Aorta (tissue), 5 donors: ENCODE measurements around the gene CES2. TPM values are rescaled to one million over a fixed set of nuclear protein-coding genes. Genes with fewer than 3 reads are reported as not detected.
A peak's percentile ranks its signal among the peaks of the same experiment; 100 is the strongest.

Experiments used
- ATAC-seq: fragments of 200-7000 bp; cut with Tn5 transposase; one replicate; pipeline ENCODE4 v1.9.1; 2022; ENCODE audit warnings: moderate library complexity; ENCODE audit not compliant: low FRiP score
- DNase-seq, 2 donors: peaks; one replicate each; pipeline ENCODE4 v3.0.0-alpha.2; 2020
- H3K27ac ChIP-seq, 2 donors: one replicate each; pipeline ENCODE4 v1.5.1; 2013; ENCODE audit warnings: low read length in 2 of 2, mild to moderate bottlenecking in 2 of 2, moderate library complexity in 2 of 2, control low read depth in 1 of 2, inconsistent platforms in 1 of 2, low read depth in 1 of 2
- H3K27me3 ChIP-seq, 2 donors: one replicate each; pipeline ENCODE4 v1.6.1; 2013; ENCODE audit warnings: control low read depth in 1 of 2, low read length in 1 of 2, mild to moderate bottlenecking in 1 of 2, moderate library complexity in 1 of 2; ENCODE audit not compliant: insufficient read depth in 2 of 2, control insufficient read depth in 1 of 2
- H3K36me3 ChIP-seq, 2 donors: one replicate each; pipeline ENCODE4 v1.6.1; 2013; ENCODE audit warnings: control low read depth in 1 of 2, low read length in 1 of 2, mild to moderate bottlenecking in 1 of 2; ENCODE audit not compliant: insufficient read depth in 2 of 2, control insufficient read depth in 1 of 2
- H3K4me1 ChIP-seq, 2 donors: one replicate each; pipeline ENCODE4 v1.6.1; 2013; ENCODE audit warnings: low read length in 2 of 2, control low read depth in 1 of 2, mild to moderate bottlenecking in 1 of 2, moderate library complexity in 1 of 2; ENCODE audit not compliant: insufficient read depth in 2 of 2, control insufficient read depth in 1 of 2
- H3K4me3 ChIP-seq, 2 donors: one replicate each; pipeline ENCODE4 v1.5.1; 2013; ENCODE audit warnings: low read length in 2 of 2, control low read depth in 1 of 2, mild to moderate bottlenecking in 1 of 2
- H3K9me3 ChIP-seq: one replicate; pipeline ENCODE4 v1.6.1; 2013; ENCODE audit warnings: mild to moderate bottlenecking, low read length; ENCODE audit not compliant: control insufficient read depth
- WGBS, 2 donors: extraction: QIAGEN DNeasy Blood & Tissue Kit; methylation state at CpG; one replicate each; pipeline ENCODE4 v1.1.7; 2013; 5-methylcytosine and 5-hydroxymethylcytosine counted together
- intact Hi-C, 2 donors: fragments of 100-400 bp; cut with DNase I; formaldehyde crosslinking; loops; one replicate each; pipeline versions ENCODE4 v1.14.2 to v1.15.0; 2022
- polyA plus RNA-seq, 2 donors: library from polyadenylated mRNA; stranded (reverse); fragments of 200-250 nt; gene quantifications; one replicate each; pipeline ENCODE4 v1.2.3, GENCODE V29; 2013
- total RNA-seq, 2 donors: library from RNA; stranded (reverse); fragmentation: NEBNext Ultra II Directional; extraction: Animal tissue kit (Norgen Biotek cat#: 25700); gene quantifications; one replicate each; pipeline ENCODE4 v1.2.1, GENCODE V29; 2021
- donor health status: healthy with polysubstance abuse.
- donor health status: Bipolar disorder and iron deficiency.
- donor health status: DM: no; HTN: no; CAD: no.
- donor health status: DM: no; HTN: no; CAD: no.
- donor health status: DM: yes; HTN: yes; CAD: no.

The CES2 gene
- total and polyA plus RNA-seq, 4 donors = 20.5 to 42.1 (median 33.6) TPM

- no peak overlapping the region for H3K4me3 ChIP-seq
- no peaks in the 10 kb centered on the region for H3K9me3 ChIP-seq
- peak; percentile 53 for ATAC-seq
- peak; percentile 86 to 95 for DNase-seq
- H3K27ac ChIP-seq = peak overlapping the region; percentile 73 to 81
- H3K36me3 ChIP-seq = no peaks in the 10 kb centered on the region
- H3K27me3 ChIP-seq = no peaks in the 10 kb centered on the region
- peaks cover 4% of the 10 kb centered on the region in 2 donors for H3K4me1 ChIP-seq
- WGBS, 2 donors = 3 to 4% methylated on average over 9 of the region's 9 CpGs
- intact Hi-C loops = loop anchor here (2.0 to 10.0 kb wide), 5 partner anchors 25 to 285 kb away; partner anchors contain the start of genes B3GNT9 (in 2 of the 2), FBXL8 (in 1 of the 2), MATCAP1 (in 1 of the 2) and RRAD (in 1 of the 2)
These were observed 35.2 kb upstream of the CES2 start for GRCh38 chr16:66899945-66900710.

GRCh38 chr16:66900721-66901441, 34.4 kb upstream of the CES2 start:
- H3K4me1 ChIP-seq = peaks cover 4% of the 10 kb centered on the region in 2 donors
- peak; percentile 69 to 77 for DNase-seq
- WGBS, 2 donors = 4 to 9% methylated on average over 7 of the region's 7 CpGs
- peak; percentile 77 for ATAC-seq
- intact Hi-C loops = loop anchor here in 1 of 2 donors (5.0 kb wide), 1 partner anchor 116 kb away; no protein-coding TSS in a partner anchor
- peak overlapping the region; percentile 73 to 95 for H3K27ac ChIP-seq
- no peaks in the 10 kb centered on the region for H3K9me3 ChIP-seq
- no peaks in the 10 kb centered on the region for H3K36me3 ChIP-seq
- H3K4me3 ChIP-seq = no peak overlapping the region
- H3K27me3 ChIP-seq = no peaks in the 10 kb centered on the region

- intact Hi-C loops = loop anchor here in 1 of 2 donors (5.0 kb wide), 1 partner anchor 116 kb away; no protein-coding TSS in a partner anchor
- Histone ChIP-seq H3K27me3 (no peaks in the 10 kb centered on the region), H3K4me1 (peaks cover 4% of the 10 kb centered on the region in 2 donors), H3K4me3 (no peak overlapping the region), H3K27ac (peak overlapping the region; percentile 20 to 95), H3K9me3 (no peaks in the 10 kb centered on the region), H3K36me3 (no peaks in the 10 kb centered on the region)
- WGBS, 2 donors = 73 to 75% methylated on average over 10 of the region's 10 CpGs
- DNase-seq = peak in 1 of 2 donors; percentile 62
- ATAC-seq = no peak
These were observed 33.7 kb upstream of the CES2 start for GRCh38 chr16:66901626-66902025.

DNA sequence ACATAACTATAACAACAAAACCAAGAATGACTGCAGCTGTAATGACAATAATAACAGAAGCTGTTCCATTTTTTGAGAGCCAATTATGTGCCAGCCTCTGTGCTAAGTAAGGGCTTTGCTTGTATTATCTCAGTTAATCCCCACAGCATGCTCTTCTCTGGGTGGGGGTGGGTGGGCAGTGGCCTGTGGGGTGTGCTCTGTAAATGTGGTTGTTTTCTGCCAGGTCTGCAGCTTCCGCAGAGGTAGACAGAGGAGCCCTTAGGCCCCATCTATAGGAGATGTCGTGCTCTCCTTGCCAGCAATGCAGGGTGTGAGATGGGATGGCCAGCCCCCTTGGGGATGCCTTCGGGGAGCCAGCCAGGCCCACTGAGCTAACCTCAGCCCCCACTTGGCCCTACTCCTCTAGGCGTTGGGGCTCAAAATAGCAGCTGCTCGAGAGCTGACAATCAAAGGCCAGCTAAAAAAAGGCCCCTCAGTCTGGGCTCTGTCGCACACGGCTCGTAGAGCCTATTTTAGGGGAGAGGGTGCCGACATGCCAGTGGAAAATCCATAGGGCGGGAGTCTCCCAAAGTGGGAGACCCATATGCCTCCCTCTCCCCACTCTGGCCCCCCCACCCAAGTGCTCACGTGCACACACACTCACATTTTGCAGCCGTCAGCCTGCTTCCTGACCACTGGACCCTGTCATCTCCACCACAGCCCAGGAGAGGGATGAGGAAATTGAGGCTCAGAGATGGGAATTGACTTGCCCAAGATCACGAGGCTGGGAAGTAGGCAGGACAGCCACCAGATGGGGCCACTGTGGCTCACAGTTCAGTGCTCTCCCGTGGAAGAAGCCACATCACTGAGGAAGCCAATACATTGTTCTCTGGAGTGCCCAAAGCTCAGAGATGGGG, 32.4 kb upstream of the CES2 start:
- Histone ChIP-seq H3K27ac (peak overlapping the region; percentile 60 to 86), H3K27me3 (no peaks in the 10 kb centered on the region), H3K4me3 (no peak overlapping the region), H3K36me3 (no peaks in the 10 kb centered on the region), H3K4me1 (peaks cover 4% of the 10 kb centered on the region in 2 donors), H3K9me3 (no peaks in the 10 kb centered on the region)
- 5 to 16% methylated on average over 13 to 14 of the region's 14 CpGs for WGBS, 2 donors
- ATAC-seq = no peak
- DNase-seq = peak in 1 of 2 donors; percentile 69
- intact Hi-C loops = loop anchor here in 1 of 2 donors (1.0 to 5.0 kb wide), 2 partner anchors 20 to 114 kb away; no protein-coding TSS in a partner anchor

DNA sequence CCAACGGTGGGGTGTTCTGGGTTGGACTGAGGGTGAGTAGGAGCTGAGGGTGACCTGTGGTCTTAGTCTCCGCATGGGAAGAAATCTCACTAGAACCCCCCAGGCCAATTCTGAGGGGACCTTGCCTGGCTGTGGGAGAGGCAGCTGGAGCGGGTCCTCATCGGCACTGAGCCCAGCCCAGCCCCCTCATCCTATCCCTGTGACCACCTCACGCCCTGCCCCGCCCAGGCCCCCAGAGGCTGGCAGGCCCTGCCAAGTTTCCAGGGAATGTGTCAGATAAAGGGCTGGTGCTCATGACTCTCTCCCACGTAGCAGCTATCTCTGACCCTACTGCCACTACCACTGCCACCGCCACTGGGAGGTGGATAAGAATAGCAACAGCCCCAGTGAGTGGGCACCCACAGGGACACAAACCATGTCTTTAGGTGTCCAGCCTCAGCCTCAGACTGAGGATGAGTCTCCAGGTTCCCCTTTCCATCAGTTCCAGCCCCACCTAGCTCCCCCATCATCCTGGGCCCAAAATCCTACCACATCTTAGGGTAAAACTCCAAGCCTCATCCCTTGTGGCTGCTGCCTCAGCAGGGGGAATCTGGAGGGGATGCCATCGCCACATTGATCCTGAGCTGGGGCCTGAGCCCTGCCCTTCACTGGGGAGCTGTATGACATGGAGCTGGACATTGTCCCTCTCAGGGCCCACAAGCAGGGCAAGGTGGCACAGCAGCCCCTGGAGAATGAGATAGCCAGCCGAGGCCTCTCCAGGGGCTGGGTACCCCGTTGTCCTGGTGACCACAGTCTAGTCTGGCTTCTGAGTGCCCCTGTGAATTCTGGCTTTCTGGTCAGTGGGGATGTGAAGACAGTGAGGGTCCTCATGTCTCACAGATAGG, 31.5 kb upstream of the CES2 start:
- DNase-seq (peak in 1 of 2 donors; percentile 81), ATAC-seq (no peak)
- Histone ChIP-seq H3K36me3 (no peaks in the 10 kb centered on the region), H3K4me3 (no peak overlapping the region), H3K4me1 (peaks cover 4% of the 10 kb centered on the region in 2 donors), H3K27ac (peak overlapping the region; percentile 60 to 86), H3K9me3 (no peaks in the 10 kb centered on the region), H3K27me3 (no peaks in the 10 kb centered on the region)
- WGBS, 2 donors = 45 to 52% methylated on average over 11 of the region's 11 CpGs
- intact Hi-C loops = loop anchor here in 1 of 2 donors (1.0 to 5.0 kb wide), 2 partner anchors 20 to 114 kb away; no protein-coding TSS in a partner anchor

- Histone ChIP-seq H3K4me3 (no peak overlapping the region), H3K4me1 (peaks cover 2 to 4% of the 10 kb centered on the region in 2 donors), H3K27ac (peak overlapping the region; percentile 46 to 60), H3K9me3 (no peaks in the 10 kb centered on the region), H3K27me3 (no peaks in the 10 kb centered on the region), H3K36me3 (no peaks in the 10 kb centered on the region)
- 80 to 87% methylated on average over 13 of the region's 13 CpGs for WGBS, 2 donors
- ATAC-seq (no peak), DNase-seq (peak; percentile 22 to 73)
- intact Hi-C loops = loop anchor here in 1 of 2 donors (5.0 kb wide), 1 partner anchor 113 kb away; no protein-coding TSS in a partner anchor
These were observed 30.9 kb upstream of the CES2 start for GRCh38 chr16:66904428-66904845.

- Histone ChIP-seq H3K27ac (peak overlapping the region; percentile 3 to 60), H3K4me1 (peaks cover 0 to 4% of the 10 kb centered on the region in 2 donors), H3K9me3 (no peaks in the 10 kb centered on the region), H3K36me3 (no peaks in the 10 kb centered on the region), H3K4me3 (no peak overlapping the region), H3K27me3 (no peaks in the 10 kb centered on the region)
- 21 to 34% methylated on average over 16 of the region's 16 CpGs for WGBS, 2 donors
- ATAC-seq = no peak
- DNase-seq = peak in 1 of 2 donors; percentile 57
- intact Hi-C loops = loop anchor here in 1 of 2 donors (5.0 kb wide), 1 partner anchor 112 kb away; no protein-coding TSS in a partner anchor
These were observed 30.3 kb upstream of the CES2 start for GRCh38 chr16:66904846-66905632.
